ENCODE results near the gene UBASH3A. TPM values are rescaled to one million over a fixed set of nuclear protein-coding genes. Genes with fewer than 3 reads are reported as not detected.

Gene UBASH3A
- total RNA-seq, 4 donors from 2014 or later, result 0.31 to 0.96 (median 0.79) TPM; not detected in 1

GRCh38 chr21:42431196-42431595 lies 27.5 kb downstream of the UBASH3A start:
- ATAC-seq (ENCODE audit: low FRiP score) (no peak), DNase-seq (ENCODE audit: low spot score) (no peak)
- TF ChIP-seq, protein P1, sequence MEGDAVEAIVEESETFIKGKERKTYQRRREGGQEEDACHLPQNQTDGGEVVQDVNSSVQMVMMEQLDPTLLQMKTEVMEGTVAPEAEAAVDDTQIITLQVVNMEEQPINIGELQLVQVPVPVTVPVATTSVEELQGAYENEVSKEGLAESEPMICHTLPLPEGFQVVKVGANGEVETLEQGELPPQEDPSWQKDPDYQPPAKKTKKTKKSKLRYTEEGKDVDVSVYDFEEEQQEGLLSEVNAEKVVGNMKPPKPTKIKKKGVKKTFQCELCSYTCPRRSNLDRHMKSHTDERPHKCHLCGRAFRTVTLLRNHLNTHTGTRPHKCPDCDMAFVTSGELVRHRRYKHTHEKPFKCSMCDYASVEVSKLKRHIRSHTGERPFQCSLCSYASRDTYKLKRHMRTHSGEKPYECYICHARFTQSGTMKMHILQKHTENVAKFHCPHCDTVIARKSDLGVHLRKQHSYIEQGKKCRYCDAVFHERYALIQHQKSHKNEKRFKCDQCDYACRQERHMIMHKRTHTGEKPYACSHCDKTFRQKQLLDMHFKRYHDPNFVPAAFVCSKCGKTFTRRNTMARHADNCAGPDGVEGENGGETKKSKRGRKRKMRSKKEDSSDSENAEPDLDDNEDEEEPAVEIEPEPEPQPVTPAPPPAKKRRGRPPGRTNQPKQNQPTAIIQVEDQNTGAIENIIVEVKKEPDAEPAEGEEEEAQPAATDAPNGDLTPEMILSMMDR (IDR thresholded peaks at IDR 0.05), result no peak

DNA sequence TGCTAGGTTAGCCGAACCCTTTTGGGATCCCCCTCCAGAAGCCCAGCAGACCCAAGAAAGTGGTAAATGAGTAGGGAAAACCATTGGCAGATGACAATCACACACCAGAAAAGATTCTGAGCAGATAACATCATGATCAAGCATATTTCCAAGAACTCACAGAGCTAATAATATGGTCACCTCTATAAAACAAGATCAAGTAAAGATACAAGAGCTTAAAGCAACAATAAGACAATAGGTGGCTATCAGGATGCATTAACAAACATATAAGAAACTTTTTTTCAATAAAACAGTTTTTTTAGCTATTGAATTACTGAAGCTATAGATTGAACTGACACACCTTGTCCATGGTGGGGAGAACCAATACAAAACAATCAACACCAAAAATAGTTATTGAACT lies 29.0 kb downstream of the UBASH3A start:
- DNase-seq (ENCODE audit: low spot score), result no peak
- TF ChIP-seq, protein P1 (IDR thresholded peaks at IDR 0.05), result no peak

DNA sequence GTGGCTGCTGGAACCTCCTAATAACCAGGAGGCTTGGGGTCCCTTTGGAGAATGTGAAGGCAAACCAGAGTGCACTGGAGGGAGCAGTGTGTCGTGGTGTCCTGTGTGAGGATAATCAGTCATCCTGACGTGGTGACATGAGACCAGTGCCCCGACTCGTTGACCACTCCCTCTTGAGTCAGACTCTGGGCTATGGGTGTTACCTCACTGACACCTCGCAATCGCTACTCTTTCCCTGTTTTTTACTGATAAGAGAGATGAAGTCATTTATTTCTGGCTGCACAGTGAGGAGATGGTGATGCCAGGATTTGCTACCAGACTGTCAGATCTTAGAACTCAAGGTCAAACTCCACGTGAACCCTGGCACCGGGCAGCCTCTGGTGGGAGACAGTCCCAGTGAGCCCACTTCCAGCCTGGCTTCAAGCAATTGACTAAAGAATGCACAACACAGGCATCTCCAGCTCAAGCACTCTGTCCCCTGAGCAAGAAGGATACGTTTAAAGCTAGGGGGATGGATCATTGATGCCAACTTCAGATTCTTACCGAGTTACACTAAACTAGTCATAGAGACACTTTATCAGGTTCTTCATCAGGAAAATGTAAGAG lies 30.3 kb downstream of the UBASH3A start:
- TF ChIP-seq, protein P1 (IDR thresholded peaks at IDR 0.05), result no peak
- DNase-seq (ENCODE audit: low spot score) (no peak), ATAC-seq (ENCODE audit: low FRiP score) (no peak)

More for the DNA sequence above, 29.0 kb downstream of the UBASH3A start:
- no peak for ATAC-seq (ENCODE audit: low FRiP score)

GRCh38 chr21:42434884-42435283 lies 31.2 kb downstream of the UBASH3A start:
- DNase-seq (ENCODE audit: low spot score) (no peak), ATAC-seq (ENCODE audit: low FRiP score) (no peak)
- TF ChIP-seq, protein P1 (IDR thresholded peaks at IDR 0.05), result no peak

DNA sequence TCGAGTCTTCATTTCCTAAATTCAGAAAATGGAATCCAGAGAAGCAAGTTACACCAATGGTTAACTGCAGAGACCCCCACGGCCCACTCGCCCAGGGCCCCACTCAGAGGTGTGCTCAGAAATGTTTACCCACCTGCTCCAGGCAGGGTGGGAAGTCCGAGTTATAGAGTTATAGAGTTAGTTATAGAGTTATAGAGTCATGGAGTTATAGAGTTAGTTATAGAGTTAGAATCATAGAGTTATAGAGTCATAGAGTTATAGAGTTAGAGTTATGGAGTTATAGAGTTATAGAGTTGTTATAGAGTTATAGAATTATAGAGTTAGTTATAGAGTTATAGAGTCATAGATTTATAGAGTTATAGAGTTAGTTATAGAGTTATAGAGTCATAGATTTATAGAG lies 31.7 kb downstream of the UBASH3A start:
- ATAC-seq (ENCODE audit: low FRiP score), result no peak
- DNase-seq (ENCODE audit: low spot score), result no peak
- TF ChIP-seq, protein P1 (IDR thresholded peaks at IDR 0.05), result no peak

DNA sequence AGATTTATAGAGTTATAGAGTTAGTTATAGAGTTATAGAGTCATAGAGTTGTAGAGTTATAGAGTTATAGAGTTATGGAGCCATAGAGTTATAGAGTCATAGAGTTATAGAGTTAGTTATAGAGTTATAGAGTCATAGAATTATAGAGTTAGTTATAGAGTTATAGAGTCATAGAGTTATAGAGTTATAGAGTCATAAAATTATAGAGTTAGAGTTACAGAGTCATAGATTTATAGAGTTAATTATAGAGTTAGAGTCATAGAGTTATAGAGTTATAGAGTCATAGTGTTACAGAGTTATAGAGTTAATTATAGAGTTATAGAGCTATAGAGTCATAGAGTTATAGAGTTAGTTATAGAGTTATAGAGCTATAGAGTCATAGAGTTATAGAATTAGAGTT lies 32.1 kb downstream of the UBASH3A start:
- no peak for DNase-seq (ENCODE audit: low spot score)
- TF ChIP-seq, protein P1 (IDR thresholded peaks at IDR 0.05), result no peak
- ATAC-seq (ENCODE audit: low FRiP score), result no peak

DNA sequence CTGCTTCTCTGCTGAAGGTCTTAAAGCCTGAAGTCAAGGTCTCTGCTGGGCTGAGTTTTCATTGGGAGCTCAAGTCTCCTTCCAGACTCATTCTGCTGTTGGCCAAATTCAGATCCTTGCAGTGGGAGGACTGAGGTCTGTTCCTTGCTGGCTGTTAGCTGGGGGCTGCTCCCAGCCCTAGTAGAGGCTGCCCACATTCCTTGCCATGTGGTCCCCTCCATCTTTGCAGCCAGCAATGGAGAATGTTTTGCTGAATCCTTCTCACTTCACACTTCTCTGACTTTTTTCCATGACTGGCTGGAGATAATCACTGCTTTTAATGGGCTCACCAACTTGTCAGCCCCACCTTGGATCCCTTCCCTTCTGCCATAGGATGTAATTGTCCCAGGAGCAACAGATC lies 33.2 kb downstream of the UBASH3A start:
- DNase-seq (ENCODE audit: low spot score), result no peak
- TF ChIP-seq, protein P1 (IDR thresholded peaks at IDR 0.05), result no peak

More for the DNA sequence above, 33.2 kb downstream of the UBASH3A start:
- no peak for ATAC-seq (ENCODE audit: low FRiP score)
